H1 (cell line): Measurements from ENCODE around the gene CEP83. TPM values are rescaled to one million over a fixed set of nuclear protein-coding genes. Genes with fewer than 3 reads are reported as not detected.

ENCODE experiments used
- CTCF ChIA-PET: fragments of 300-600 bp; sonication (Branson Sonifier 250); formaldehyde crosslinking; loops from one replicate; lab custom pipeline; 2021; ENCODE audit not compliant: partially characterized antibody; lab: Charles Lee
- POLR2A ChIA-PET: fragments of 300-600 bp; sonication (Branson Sonifier 250); formaldehyde crosslinking; loops from one replicate; lab custom pipeline; 2021; ENCODE audit warnings: inconsistent platforms; ENCODE audit not compliant: partially characterized antibody; lab: Charles Lee
- DNase-seq, 2 experiments: peaks; one replicate each; pipeline versions ENCODE4 v3.0.0 to v3.0.0-alpha.2; 2010 to 2022; ENCODE audit warnings: low spot score in 2 of 2, low read depth in 1 of 2, mixed read lengths in 1 of 2
- FAIRE-seq: peaks from 2 replicates; lab custom pipeline; 2011; peaks lifted over from hg19 to GRCh38; lab: Jason Lieb, UNC
- H2AFZ ChIP-seq: 2 replicates; pipeline ENCODE4 v1.8.1; 2012; ENCODE audit warnings: low read length, inconsistent platforms
- H2AK5ac ChIP-seq: 2 replicates; pipeline ENCODE4 v1.6.1; 2013; ENCODE audit warnings: low read depth, low read length
- H2BK120ac ChIP-seq: replicated peaks from 2 replicates; pipeline ENCODE3; 2013; ENCODE audit warnings: low read depth, low read length, inconsistent platforms
- H2BK12ac ChIP-seq: 2 replicates; pipeline ENCODE4 v1.6.1; 2013; ENCODE audit warnings: low read depth, low read length
- H2BK15ac ChIP-seq: 2 replicates; pipeline ENCODE4 v1.6.1; 2013; ENCODE audit warnings: low read length
- H2BK20ac ChIP-seq: 2 replicates; pipeline ENCODE4 v1.6.1; 2013; ENCODE audit warnings: low read length
- H2BK5ac ChIP-seq: 2 replicates; pipeline ENCODE4 v1.6.1; 2013; ENCODE audit warnings: low read depth, low read length
- H3K14ac ChIP-seq: 2 replicates; pipeline ENCODE4 v1.6.1; 2013; ENCODE audit warnings: inconsistent platforms; ENCODE audit not compliant: insufficient read length
- H3K18ac ChIP-seq: 2 replicates; pipeline ENCODE4 v1.6.1; 2013; ENCODE audit warnings: low read length; ENCODE audit errors: extremely low read depth
- H3K23ac ChIP-seq: 2 replicates; pipeline ENCODE4 v1.6.1; 2013; ENCODE audit warnings: inconsistent platforms; ENCODE audit not compliant: insufficient read length
- H3K23me2 ChIP-seq: 2 replicates; pipeline ENCODE4 v1.6.1; 2013; ENCODE audit warnings: low read depth, low read length
- H3K27ac ChIP-seq: 2 replicates; pipeline ENCODE4 v1.6.1; 2011; ENCODE audit warnings: low read depth, low read length, inconsistent platforms
- H3K27me3 ChIP-seq, 4 experiments: replicated peaks in 1 of 4; 1 replicate in 1 of 4; 2 replicates in 3 of 4; pipeline versions ENCODE4 v1.6.1 to v1.8.1; 2011 to 2013; ENCODE audit warnings: low read length in 3 of 4, mild to moderate bottlenecking in 3 of 4, inconsistent platforms in 2 of 4, mixed read lengths in 2 of 4, moderate library complexity in 1 of 4; ENCODE audit not compliant: control insufficient read depth in 3 of 4, insufficient read depth in 3 of 4; ENCODE audit errors: extremely low read depth in 1 of 4
- H3K36me3 ChIP-seq, 4 experiments: 2 replicates each; pipeline versions ENCODE4 v1.6.1 to v1.8.1; 2011 to 2013; ENCODE audit warnings: mild to moderate bottlenecking in 4 of 4, low read length in 3 of 4, moderate library complexity in 2 of 4, control low read depth in 1 of 4, inconsistent platforms in 1 of 4; ENCODE audit not compliant: insufficient read depth in 4 of 4, control insufficient read depth in 2 of 4
- H3K4ac ChIP-seq: replicated peaks from 2 replicates; pipeline ENCODE3; 2013; ENCODE audit warnings: low read length, low read depth, mixed read lengths, inconsistent platforms; ENCODE audit not compliant: insufficient read length
- H3K4me1 ChIP-seq, 4 experiments: replicated peaks in 1 of 4; 1 replicate in 1 of 4; 2 replicates in 3 of 4; pipeline versions ENCODE4 v1.6.1 to v1.8.1; 2011 to 2013; ENCODE audit warnings: low read length in 3 of 4, inconsistent platforms in 2 of 4, mixed read lengths in 1 of 4; ENCODE audit not compliant: insufficient read depth in 4 of 4, control insufficient read depth in 3 of 4
- H3K4me2 ChIP-seq, 2 experiments: 2 replicates each; pipeline versions ENCODE4 v1.6.1 to v1.8.1; 2011 to 2013; ENCODE audit warnings: low read depth in 2 of 2, low read length in 2 of 2, control low read depth in 1 of 2, inconsistent platforms in 1 of 2, mild to moderate bottlenecking in 1 of 2; ENCODE audit not compliant: insufficient read depth in 1 of 2
- H3K4me3 ChIP-seq, 4 experiments: fragments of 200-600, 300-600 bp in 1 of 4; sonication (generic), shearing (Covaris generic), sonication (Bioruptor Twin) in 1 of 4; 2 replicates each; pipeline versions ENCODE4 v1.5.1 to v1.8.1; 2011 to 2016; ENCODE audit warnings: low read length in 4 of 4, low read depth in 3 of 4, control low read depth in 2 of 4, inconsistent platforms in 2 of 4, mild to moderate bottlenecking in 2 of 4, mixed read lengths in 1 of 4, moderate library complexity in 1 of 4; ENCODE audit not compliant: insufficient read depth in 2 of 4; ENCODE audit errors: extremely low read depth in 1 of 4
- H3K56ac ChIP-seq: replicated peaks from 2 replicates; pipeline ENCODE3; 2013; ENCODE audit warnings: low read depth, mild to moderate bottlenecking, mixed read lengths, low read length, inconsistent platforms; ENCODE audit not compliant: insufficient read length
- H3K79me1 ChIP-seq: 2 replicates; pipeline ENCODE4 v1.6.1; 2013; ENCODE audit warnings: low read depth, low read length, control low read depth
- H3K79me2 ChIP-seq, 2 experiments: 2 replicates each; pipeline versions ENCODE4 v1.6.1 to v1.8.1; 2012 to 2013; ENCODE audit warnings: low read length in 2 of 2, mild to moderate bottlenecking in 2 of 2, inconsistent platforms in 1 of 2; ENCODE audit not compliant: insufficient read depth in 2 of 2, control insufficient read depth in 1 of 2
- H3K9ac ChIP-seq, 4 experiments: replicated peaks in 1 of 4; 1 replicate in 1 of 4; 2 replicates in 3 of 4; pipeline versions ENCODE4 v1.6.1 to v1.8.1; 2011 to 2013; ENCODE audit warnings: low read depth in 3 of 4, low read length in 3 of 4, control low read depth in 2 of 4, mild to moderate bottlenecking in 2 of 4, moderate library complexity in 2 of 4, inconsistent platforms in 1 of 4; ENCODE audit errors: extremely low read depth in 1 of 4
- H3K9me3 ChIP-seq, 2 experiments: 2 replicates each; pipeline versions ENCODE4 v1.6.1 to v1.8.1; 2012 to 2013; ENCODE audit warnings: mild to moderate bottlenecking in 2 of 2, moderate library complexity in 2 of 2, control low read depth in 1 of 2, inconsistent platforms in 1 of 2, low read depth in 1 of 2, low read length in 1 of 2, mixed read lengths in 1 of 2; ENCODE audit not compliant: insufficient read depth in 2 of 2
- H4K20me1 ChIP-seq, 2 experiments: replicated peaks in 1 of 2; 2 replicates each; pipeline versions ENCODE3 to v1.8.1; 2011 to 2013; ENCODE audit warnings: inconsistent platforms in 2 of 2, low read length in 2 of 2, mild to moderate bottlenecking in 1 of 2; ENCODE audit not compliant: insufficient read depth in 2 of 2, control insufficient read depth in 1 of 2
- H4K5ac ChIP-seq: 2 replicates; pipeline ENCODE4 v1.6.1; 2013; ENCODE audit warnings: low read length, low read depth, mixed read lengths, inconsistent platforms; ENCODE audit not compliant: insufficient read length
- H4K8ac ChIP-seq: 2 replicates; pipeline ENCODE4 v1.8.0; 2013; ENCODE audit warnings: mild to moderate bottlenecking, moderate library complexity, low read length, inconsistent platforms; ENCODE audit not compliant: insufficient read depth; ENCODE audit errors: extremely low read depth
- H4K91ac ChIP-seq: replicated peaks from 2 replicates; pipeline ENCODE3; 2013; ENCODE audit warnings: low read length, mixed read lengths, inconsistent platforms; ENCODE audit not compliant: insufficient read length
- BACH1 ChIP-seq: IDR thresholded peaks from 2 replicates; pipeline ENCODE4 v1.6.1; 2012; ENCODE audit warnings: low read length, improper control_type of control experiment
- BCL11A ChIP-seq, 2 experiments: IDR thresholded peaks; one replicate each; pipeline ENCODE4 v1.6.1; 2011; ENCODE audit warnings: low read depth in 2 of 2, low read length in 2 of 2, mild to moderate bottlenecking in 2 of 2
- CHD2 ChIP-seq: IDR thresholded peaks from 2 replicates; pipeline ENCODE4 v1.6.1; 2012; ENCODE audit warnings: low read length, improper control_type of control experiment
- EGR1 ChIP-seq: IDR thresholded peaks from 2 replicates; pipeline ENCODE4 v1.6.1; 2011; ENCODE audit warnings: low read depth, low read length, borderline replicate concordance
- HDAC6 ChIP-seq: IDR thresholded peaks from one replicate; pipeline ENCODE4 v1.7.1; 2012; ENCODE audit warnings: low read depth, mild to moderate bottlenecking, inconsistent platforms, low read length, moderate library complexity
- JUN ChIP-seq: IDR thresholded peaks from 2 replicates; pipeline ENCODE4 v1.6.1; 2011; ENCODE audit warnings: low read depth, mild to moderate bottlenecking, improper control_type of control experiment, low read length
- KDM4A ChIP-seq: IDR thresholded peaks from one replicate; pipeline ENCODE4 v1.7.1; 2012; ENCODE audit warnings: low read depth, mild to moderate bottlenecking, moderate library complexity, low read length, inconsistent platforms; ENCODE audit not compliant: severe bottlenecking
- MAFK ChIP-seq: IDR thresholded peaks from 2 replicates; pipeline ENCODE4 v1.6.1; 2012; ENCODE audit warnings: low read depth, mild to moderate bottlenecking, improper control_type of control experiment, low read length
- RFX5 ChIP-seq: IDR thresholded peaks from 2 replicates; pipeline ENCODE4 v1.6.1; 2011; ENCODE audit warnings: low read depth, low read length, improper control_type of control experiment, borderline replicate concordance
- SRF ChIP-seq: IDR thresholded peaks from 2 replicates; pipeline ENCODE4 v1.6.1; 2011; ENCODE audit warnings: mild to moderate bottlenecking, low read depth, low read length, moderate library complexity
- TAF1 ChIP-seq: IDR thresholded peaks from 2 replicates; pipeline ENCODE4 v1.6.1; 2011; ENCODE audit warnings: mild to moderate bottlenecking, low read depth, low read length
- ZNF274 ChIP-seq: IDR thresholded peaks from 2 replicates; pipeline ENCODE4 v1.7.0; 2012; ENCODE audit warnings: low read length, borderline replicate concordance; ENCODE audit errors: extremely low read depth
- WGBS, 2 experiments: shearing (Covaris generic) in 1 of 2; methylation state at CpG; one replicate each; pipeline versions ENCODE4 v1.1.6 to v1.1.7; 2013 to 2015; ENCODE audit warnings: low lambda C conversion rate in 2 of 2, mixed read lengths in 2 of 2, inconsistent platforms in 1 of 2, low coverage in 1 of 2, missing lambda C conversion rate in 1 of 2; ENCODE audit not compliant: insufficient replicate concordance in 2 of 2, insufficient coverage in 1 of 2, insufficient read length in 1 of 2; ENCODE audit errors: extremely low coverage in 1 of 2, missing lambda C conversion rate in 1 of 2; 5-methylcytosine and 5-hydroxymethylcytosine counted together
- polyA plus RNA-seq, 7 experiments: library from polyadenylated mRNA; depleted of rRNA in 3 of 7; stranded (reverse) in 5 of 7; unstranded in 2 of 7; fragments of >200 nt in 5 of 7; fragments of 200-250 nt in 2 of 7; gene quantifications; 1 replicate in 5 of 7; 2 replicates in 1 of 7; 4 replicates in 1 of 7; pipeline versions ENCODE4 v1.2.1 to v1.2.3, GENCODE V29; 2011 to 2013; ENCODE audit warnings: missing spikeins in 2 of 7, mixed read lengths in 2 of 7
- total RNA-seq: library from RNA; stranded (reverse); fragmentation: NEBNext Ultra II Directional; extraction: Animal tissue kit (Norgen Biotek cat#: 25700); gene quantifications from 2 replicates; pipeline ENCODE4 v1.2.1, GENCODE V29; 2021

CEP83 gene
- total and polyA plus RNA-seq, 2 of the 8 experiments (the other 6 are each of a cell fraction or from before 2014, with no cell fraction given) = 6.0 to 25.8 TPM

DNA sequence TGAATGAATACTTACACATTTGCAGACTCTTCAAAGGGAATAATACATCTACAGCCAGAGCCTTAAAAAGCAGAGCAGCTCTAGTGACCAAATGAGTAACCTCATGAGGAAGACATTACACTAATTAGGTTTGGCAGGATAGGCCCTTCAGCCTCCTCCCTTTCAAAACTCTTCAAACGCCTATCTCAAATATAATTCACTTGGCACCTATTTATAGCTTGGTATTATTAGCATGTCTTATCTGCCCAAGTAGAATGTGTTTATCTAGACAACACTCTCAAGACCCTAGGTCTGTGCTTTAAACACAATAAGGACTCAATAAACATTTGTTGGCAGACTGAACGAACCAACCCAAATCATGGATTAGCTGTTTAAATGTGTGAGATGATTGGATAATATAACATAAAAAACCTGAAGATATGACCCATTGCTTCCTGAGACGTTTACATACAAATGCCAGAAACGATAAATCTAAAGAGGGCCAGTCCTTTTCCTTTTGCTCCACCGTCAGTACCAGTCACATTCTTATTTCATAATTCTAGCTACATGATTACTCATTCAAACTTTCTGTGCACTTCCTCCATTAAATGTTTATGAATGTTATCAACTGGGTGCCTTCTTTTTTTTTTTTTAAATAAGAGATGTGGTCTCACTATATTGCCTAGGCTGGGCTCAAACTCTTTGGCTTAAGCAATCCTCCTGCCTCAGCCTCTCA lies 123.3 kb downstream of the CEP83 start:
- Histone ChIP-seq H2AK5ac (no peak overlapping the region), H3K27me3 (no peaks in the 10 kb centered on the region), H4K5ac (no peak overlapping the region), H3K9ac (no peak overlapping the region), H3K79me2 (no peaks in the 10 kb centered on the region), H3K23ac (no peak overlapping the region), H2BK12ac (no peak overlapping the region), H3K9me3 (no peaks in the 10 kb centered on the region), H2BK5ac (no peak overlapping the region), H3K4ac (no peak overlapping the region), H3K36me3 (no peaks in the 10 kb centered on the region; a peak in 2 of 8 replicates), H2BK20ac (no peak overlapping the region), H3K79me1 (no peaks in the 10 kb centered on the region), H3K56ac (no peak overlapping the region), H3K18ac (no peak overlapping the region), H3K4me3 (no peak overlapping the region), H3K27ac (no peak overlapping the region), H3K14ac (no peak overlapping the region), H4K20me1 (no peaks in the 10 kb centered on the region), H3K4me2 (no peak overlapping the region), H4K91ac (no peak overlapping the region), H3K23me2 (no peaks in the 10 kb centered on the region), H3K4me1 (no peaks in the 10 kb centered on the region; a peak in 2 of 7 replicates), H2BK120ac (no peak overlapping the region), H4K8ac (no peak overlapping the region), H2BK15ac (no peak overlapping the region), H2AFZ (no peak overlapping the region)
- FAIRE-seq (no peak), DNase-seq (no peak)
- no peak for TF ChIP-seq RFX5
- TF ChIP-seq HDAC6 = no peak
- TF ChIP-seq SRF = no peak
- no peak for TF ChIP-seq ZNF274
- no peak for TF ChIP-seq TAF1
- no peak for TF ChIP-seq EGR1
- no peak for TF ChIP-seq CHD2
- no peak for TF ChIP-seq MAFK
- TF ChIP-seq KDM4A = no peak
- no peak for TF ChIP-seq BCL11A (IDR thresholded peaks at IDR 0.05; ENCODE audit: low read depth in 2 of 2, low read length in 2 of 2)
- TF ChIP-seq JUN = no peak
- no peak for TF ChIP-seq BACH1
- CTCF ChIA-PET = interaction anchor here (0.7 to 1.5 kb wide), 4 partner anchors 10 to 691 kb away, joined by 3 to 4 read pairs (median 4); no protein-coding TSS in a partner anchor
- POLR2A ChIA-PET = no interaction called here
- WGBS, 2 experiments = 85% methylated on average over 5 of the region's 5 CpGs; no CpG with 5 or more reads in 1 of the 2 experiments
